Activated CD4-positive, CD25-positive, alpha-beta regulatory T cell treated with anti-CD3 and anti-CD28 coated beads, Interleukin-2, amount 50 U/mL, for 16 hours (primary cell): ENCODE measurements around the gene ZCRB1.

Source experiments
- DNase-seq: peaks from one replicate; pipeline ENCODE4 v3.0.0-alpha.2; 2020; ENCODE audit warnings: low read depth, low spot score

Gene ZCRB1

GRCh38 chr12:42281278-42281677 is 44.6 kb downstream of the ZCRB1 start:
- DNase-seq, result no peak

DNA sequence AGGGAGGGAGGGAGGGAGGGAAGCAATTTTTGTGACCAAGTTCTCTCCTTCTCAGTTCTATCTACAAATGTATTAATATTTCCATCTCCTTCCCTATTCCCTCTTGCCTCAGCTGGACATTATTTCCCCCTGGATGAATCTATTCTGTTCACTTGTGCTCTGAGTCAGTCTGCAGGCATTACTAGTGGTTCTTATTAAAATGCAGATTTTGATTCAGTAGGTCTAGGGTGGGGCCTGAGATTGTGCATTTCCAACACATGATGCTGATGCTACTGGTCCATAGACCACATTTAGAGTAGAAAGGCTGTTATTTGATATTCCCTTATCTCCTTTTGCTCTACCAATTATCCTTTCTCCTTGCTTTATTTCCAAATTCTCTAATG is 47.8 kb downstream of the ZCRB1 start:
- no peak for DNase-seq

- DNase-seq, result no peak
These were observed 48.3 kb downstream of the ZCRB1 start for GRCh38 chr12:42277396-42278127.

DNA sequence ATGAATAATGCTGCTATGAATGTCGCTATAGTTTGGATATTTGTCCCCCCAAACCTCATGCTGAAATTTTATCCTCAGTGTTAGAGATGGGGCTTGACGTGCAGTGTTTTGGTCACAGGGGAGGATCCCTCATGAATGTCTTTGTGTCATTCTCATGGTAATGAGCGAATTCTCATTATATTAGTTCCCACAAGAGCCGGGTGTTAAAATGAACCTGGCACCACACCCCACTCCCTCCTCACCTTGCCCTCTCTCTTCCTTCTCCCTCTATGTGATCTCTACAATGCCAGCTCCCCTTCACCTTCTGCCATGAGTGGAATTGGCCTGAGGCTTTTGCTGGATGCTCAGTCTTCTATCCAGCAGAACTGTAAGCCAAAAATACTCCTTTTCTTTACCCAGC is 50.4 kb downstream of the ZCRB1 start:
- no peak for DNase-seq

DNA sequence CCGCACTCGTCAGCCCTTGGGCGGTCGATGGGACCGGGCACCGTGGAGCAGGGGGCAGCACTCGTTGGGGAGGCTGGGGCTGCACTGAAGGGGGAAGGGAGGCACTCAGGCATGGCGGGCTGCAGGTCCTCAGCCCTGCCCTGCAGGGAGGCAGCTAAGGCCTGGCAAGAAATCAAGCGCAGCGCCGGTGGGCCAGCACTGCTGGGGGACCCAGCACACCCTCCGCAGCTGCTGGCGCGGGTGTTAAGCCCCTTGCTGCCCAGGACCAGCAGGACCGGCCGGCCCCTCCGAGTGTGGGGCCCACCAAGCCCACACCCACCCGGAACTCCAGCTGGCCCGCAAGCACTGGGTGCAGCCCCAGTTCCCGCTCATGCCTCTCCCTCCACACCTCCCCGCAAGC is 52.2 kb downstream of the ZCRB1 start:
- no peak for DNase-seq

DNA sequence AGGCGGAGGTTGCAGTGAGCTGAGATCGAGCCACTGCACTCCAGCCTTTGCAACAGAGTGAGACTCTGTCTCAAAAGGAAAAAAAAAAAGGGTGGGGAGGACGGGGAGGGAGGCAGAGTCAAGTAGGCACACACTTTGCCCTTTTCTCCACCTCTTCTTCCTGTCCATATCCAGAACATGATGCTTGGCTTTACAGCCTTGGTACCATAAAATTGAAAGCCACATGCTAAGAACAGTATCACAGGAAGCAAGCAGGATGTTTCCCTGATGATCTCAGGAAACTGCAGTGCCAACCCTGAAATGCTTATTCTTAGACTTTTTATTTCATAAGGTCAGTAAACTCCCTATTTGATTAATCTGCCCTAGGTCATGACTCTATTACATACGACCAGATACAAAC is 55.3 kb downstream of the ZCRB1 start:
- DNase-seq, result no peak

DNA sequence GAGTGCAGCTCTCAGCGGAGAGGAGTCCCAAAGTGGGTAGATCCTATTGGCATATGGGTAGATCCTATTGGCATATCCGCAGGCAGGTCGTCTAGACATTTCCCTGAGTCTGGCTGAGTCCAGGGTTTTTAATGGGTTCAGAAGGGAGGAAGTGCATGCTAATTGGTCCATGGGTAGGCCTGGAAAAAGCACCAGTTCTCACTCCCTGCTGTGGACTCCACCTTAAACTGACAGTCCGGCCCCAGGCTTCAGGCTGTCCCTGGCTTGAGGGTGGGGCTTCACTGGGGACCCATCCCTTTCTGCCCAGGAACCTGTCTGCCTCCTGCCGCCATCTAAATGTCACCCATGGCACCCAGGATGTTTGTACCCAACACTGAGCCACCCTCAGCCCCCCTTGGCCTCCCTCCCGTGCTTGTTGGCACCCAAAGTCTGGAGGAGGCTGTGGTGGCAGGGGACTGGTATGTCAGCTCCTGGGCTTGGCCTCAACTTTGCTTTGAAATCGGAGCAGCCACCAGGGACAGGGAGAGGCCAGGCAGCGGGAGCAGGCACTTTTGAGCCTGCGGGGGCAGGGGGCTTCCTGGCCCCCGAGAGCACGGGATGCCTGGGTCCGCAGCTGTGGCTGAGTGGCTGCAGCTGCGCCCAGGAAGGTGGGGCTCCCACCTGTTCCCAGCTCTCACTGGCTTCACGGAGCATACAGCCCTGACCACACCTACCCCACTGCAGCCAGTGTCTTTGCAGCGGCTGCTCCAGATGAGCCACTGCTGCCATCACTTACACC is 58.3 kb downstream of the ZCRB1 start:
- no peak for DNase-seq

DNA sequence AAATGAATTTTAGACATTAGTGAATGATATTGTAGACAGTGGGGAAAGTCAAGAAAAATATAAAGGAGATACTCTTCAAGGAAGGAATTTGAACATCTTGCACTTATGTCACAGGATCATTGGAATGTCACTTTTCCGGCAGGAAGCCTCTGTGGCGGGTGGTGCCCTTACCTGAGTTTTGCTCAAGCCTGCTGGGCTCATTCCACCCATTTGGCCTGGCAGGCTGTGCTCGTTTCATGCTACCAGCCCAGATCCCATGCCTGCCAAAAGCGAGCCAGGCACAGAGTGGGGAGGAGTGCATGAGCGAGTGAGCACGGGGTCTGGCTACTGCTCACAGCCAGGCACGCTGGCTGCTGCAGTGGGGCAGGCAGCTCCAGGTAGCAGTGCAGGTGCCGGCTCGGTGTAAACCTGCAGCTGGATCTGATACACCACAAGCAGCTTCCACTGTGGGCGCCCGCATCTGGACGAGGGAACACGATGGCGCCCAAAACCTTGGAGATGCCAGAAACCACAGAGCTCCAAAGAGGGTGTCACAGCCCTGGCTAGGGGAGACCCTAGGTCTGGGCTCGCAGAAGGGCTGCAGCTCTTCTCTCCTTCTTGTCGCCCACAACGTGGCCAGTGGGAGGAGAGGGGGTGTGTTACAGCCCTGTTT is 59.2 kb downstream of the ZCRB1 start:
- DNase-seq, result no peak

GRCh38 chr12:42262271-42262670 is 63.6 kb downstream of the ZCRB1 start:
- no peak for DNase-seq
